ENCODE data around the gene YY1. TPM values are rescaled to one million over a fixed set of nuclear protein-coding genes. Genes with fewer than 3 reads are reported as not detected.
A peak's percentile ranks its signal among the peaks of the same experiment; 100 is the strongest.

The YY1 gene
- total and polyA plus RNA-seq, 7 donors: 23.8 to 58.4 (median 44.6) TPM

- WGBS, 3 donors: 83 to 88% (median 84%) methylated on average over 3 of the region's 3 CpGs
- Histone ChIP-seq H3K36me3 (ENCODE audit: insufficient read depth in 1 of 2, low read depth in 1 of 2) (peaks cover 0 to 16% of the 10 kb centered on the region in 2 donors), H3K27me3 (ENCODE audit: insufficient read depth in 3 of 3, low read length in 2 of 3) (no peaks in the 10 kb centered on the region), H3K4me3 (no peak overlapping the region), H3K4me1 (peaks cover 55% of the 10 kb centered on the region), H3K9me3 (no peaks in the 10 kb centered on the region), H3K27ac (no peak overlapping the region)
- intact Hi-C loops (cut with DNase I): no loop called here
- ATAC-seq: no peak
- TF ChIP-seq CTCF (IDR thresholded peaks at IDR 0.05): no peak
- DNase-seq: no peak
Measured at GRCh38 chr14:100261621-100262020, 22.7 kb downstream of the YY1 start.

DNA sequence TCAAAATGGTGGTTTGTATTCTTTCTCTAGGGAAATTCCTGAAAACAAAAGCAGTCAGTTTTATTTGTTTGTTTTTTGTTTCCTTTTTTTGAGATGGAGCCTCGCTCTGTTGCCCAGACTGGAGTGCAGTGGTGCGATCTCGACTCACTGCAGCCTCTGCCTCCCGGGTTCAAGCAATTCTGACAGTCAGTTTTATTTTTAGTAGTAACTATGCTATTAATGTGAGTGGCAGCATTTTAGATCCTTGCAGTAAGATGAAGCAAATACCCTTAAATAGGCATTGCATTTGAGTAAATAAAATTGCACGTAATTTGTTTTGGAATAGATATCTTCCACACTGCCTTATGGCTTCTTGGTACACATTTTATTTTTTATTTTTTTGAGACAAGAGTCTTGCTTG lies 23.6 kb downstream of the YY1 start:
- peak overlapping the region; percentile 58 for H3K27ac ChIP-seq
- 32 to 40% (median 36%) methylated on average over 5 of the region's 5 CpGs for WGBS, 3 donors
- H3K36me3 ChIP-seq (ENCODE audit: insufficient read depth in 1 of 2, low read depth in 1 of 2): peaks cover 0 to 16% of the 10 kb centered on the region in 2 donors
- ATAC-seq (peak in 3 of 4 donors; percentile 51 to 61 (median 59)), DNase-seq (no peak)
- no peak for TF ChIP-seq CTCF (IDR thresholded peaks at IDR 0.05)
- H3K4me3 ChIP-seq: no peak overlapping the region
- no peaks in the 10 kb centered on the region for H3K9me3 ChIP-seq
- intact Hi-C loops (cut with DNase I): no loop called here
- H3K4me1 ChIP-seq: peaks cover 54% of the 10 kb centered on the region
- H3K27me3 ChIP-seq (ENCODE audit: insufficient read depth in 3 of 3, low read length in 2 of 3): no peaks in the 10 kb centered on the region

- no peaks in the 10 kb centered on the region for H3K9me3 ChIP-seq
- H3K36me3 ChIP-seq (ENCODE audit: insufficient read depth in 1 of 2, low read depth in 1 of 2): peaks cover 0 to 16% of the 10 kb centered on the region in 2 donors
- peak overlapping the region; percentile 58 for H3K27ac ChIP-seq
- intact Hi-C loops (cut with DNase I): no loop called here
- H3K4me1 ChIP-seq: peaks cover 52% of the 10 kb centered on the region
- 46 to 63% (median 48%) methylated on average over 3 of the region's 3 CpGs for WGBS, 3 donors
- no peak for TF ChIP-seq CTCF (IDR thresholded peaks at IDR 0.05)
- no peak for DNase-seq
- H3K27me3 ChIP-seq (ENCODE audit: insufficient read depth in 3 of 3, low read length in 2 of 3): no peaks in the 10 kb centered on the region
- peak; percentile 67 to 93 (median 81) for ATAC-seq
- H3K4me3 ChIP-seq: no peak overlapping the region
Measured at GRCh38 chr14:100263141-100263540, 24.2 kb downstream of the YY1 start.

DNA sequence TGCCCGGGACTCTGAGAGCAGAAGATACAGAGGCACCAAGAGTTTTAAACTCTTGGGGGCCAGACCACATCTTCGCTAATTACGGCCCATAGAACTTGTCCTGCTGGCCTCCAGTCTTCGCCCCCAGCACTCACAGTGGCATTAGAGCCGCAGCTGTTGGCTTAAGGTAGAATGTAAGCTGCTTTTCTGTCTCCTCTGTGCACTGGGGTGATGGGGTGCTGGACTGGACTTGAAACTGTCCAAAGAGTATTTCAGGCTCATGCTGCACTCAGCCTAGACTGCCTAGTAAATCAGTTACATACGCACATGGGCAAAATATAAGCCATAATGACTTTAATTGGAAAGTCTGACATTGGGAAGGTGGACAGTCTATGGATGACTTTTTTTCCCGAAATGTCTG lies 29.0 kb downstream of the YY1 start:
- H3K27ac ChIP-seq: no peak overlapping the region
- TF ChIP-seq CTCF (IDR thresholded peaks at IDR 0.05): no peak
- no peak overlapping the region for H3K4me3 ChIP-seq
- peaks cover 0 to 13% of the 10 kb centered on the region in 2 donors for H3K36me3 ChIP-seq (ENCODE audit: insufficient read depth in 1 of 2, low read depth in 1 of 2)
- H3K27me3 ChIP-seq (ENCODE audit: insufficient read depth in 3 of 3, low read length in 2 of 3): no peaks in the 10 kb centered on the region
- intact Hi-C loops (cut with DNase I): no loop called here
- H3K4me1 ChIP-seq: peaks cover 33% of the 10 kb centered on the region
- ATAC-seq (no peak), DNase-seq (no peak)
- WGBS, 3 donors: 89 to 95% (median 92%) methylated on average over 7 of the region's 7 CpGs
- H3K9me3 ChIP-seq: no peaks in the 10 kb centered on the region

DNA sequence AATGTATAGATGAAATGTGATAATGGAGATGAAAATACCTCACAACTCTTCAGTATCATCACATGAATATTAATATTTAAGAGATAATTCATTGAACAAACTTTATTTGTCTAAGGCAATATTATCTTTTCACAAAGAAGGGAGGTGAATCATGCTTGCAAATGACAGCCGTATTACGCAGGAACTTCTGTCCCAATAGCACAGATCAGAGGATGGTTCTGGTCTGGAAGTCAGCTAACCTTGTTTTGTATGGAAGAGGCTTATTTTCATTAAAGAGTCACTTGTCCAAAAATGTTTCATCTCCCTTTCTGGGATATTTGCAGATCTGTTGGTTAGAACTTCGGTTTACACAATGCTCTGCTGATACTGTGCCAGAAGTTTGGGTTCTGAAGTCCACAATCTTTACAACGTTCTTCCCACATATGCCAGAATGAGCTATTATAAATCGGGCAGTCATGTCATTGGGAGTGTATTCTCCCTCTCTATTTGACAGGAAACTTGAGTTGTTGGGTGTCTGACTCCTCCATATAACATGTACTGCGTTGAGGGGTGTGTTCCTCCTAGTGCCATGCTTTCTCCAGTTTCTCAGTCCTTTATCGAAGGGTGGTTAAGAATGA lies 29.8 kb downstream of the YY1 start:
- H3K36me3 ChIP-seq (ENCODE audit: insufficient read depth in 1 of 2, low read depth in 1 of 2): peaks cover 0 to 6% of the 10 kb centered on the region in 2 donors
- H3K9me3 ChIP-seq: no peaks in the 10 kb centered on the region
- DNase-seq (no peak), ATAC-seq (peak in 2 of 4 donors; percentile 44 to 47)
- peaks cover 26% of the 10 kb centered on the region for H3K4me1 ChIP-seq
- no peak overlapping the region for H3K4me3 ChIP-seq
- TF ChIP-seq CTCF (IDR thresholded peaks at IDR 0.05): no peak
- no peak overlapping the region for H3K27ac ChIP-seq
- intact Hi-C loops (cut with DNase I): no loop called here
- no peaks in the 10 kb centered on the region for H3K27me3 ChIP-seq (ENCODE audit: insufficient read depth in 3 of 3, low read length in 2 of 3)
- WGBS, 3 donors: 69 to 79% (median 71%) methylated on average over 7 of the region's 7 CpGs

Measured in psoas muscle (tissue), 8 donors.